K562 (cell line): ENCODE data around the gene ASRGL1.
A peak's percentile ranks its signal among the peaks of the same experiment; 100 is the strongest.

ENCODE experiments used
- CREB3 ChIP-seq: fragments of 450-650 bp; conservative IDR thresholded peaks from 2 replicates; pipeline ENCODE4 v1.6.1; 2016; ENCODE audit warnings: missing genetic modification characterization, low read depth, mild to moderate bottlenecking, missing compliant biosample characterization, moderate library complexity
- HCFC1 ChIP-seq: IDR thresholded peaks from 2 replicates; pipeline ENCODE4 v1.6.1; 2012; ENCODE audit warnings: low read depth, low read length, improper control_type of control experiment
- HMG20B ChIP-seq: fragments of 250-450 bp; sonication (Bioruptor Pico); IDR thresholded peaks from 2 replicates; pipeline ENCODE4 v1.5.0; 2021; ENCODE audit warnings: mild to moderate bottlenecking
- JUN ChIP-seq, 2 experiments: sonication (generic) in 1 of 2; formaldehyde crosslinking in 1 of 2; IDR thresholded peaks; 2 replicates each; pipeline versions ENCODE4 v1.6.1 to v1.8.0; 2012 to 2022; ENCODE audit warnings: borderline replicate concordance in 2 of 2, mild to moderate bottlenecking in 2 of 2, improper control_type of control experiment in 1 of 2, low read depth in 1 of 2, low read length in 1 of 2, missing genetic modification reagents in 1 of 2
- MEF2A ChIP-seq: IDR thresholded peaks from 2 replicates; pipeline ENCODE4 v1.6.1; 2011; ENCODE audit warnings: low read depth, mild to moderate bottlenecking, low read length, moderate library complexity; ENCODE audit not compliant: control insufficient read depth
- MXI1 ChIP-seq: IDR thresholded peaks from 2 replicates; pipeline ENCODE4 v1.6.1; 2011; ENCODE audit warnings: low read depth, mild to moderate bottlenecking, improper control_type of control experiment, low read length
- POLR2A ChIP-seq: fragments of 450-650 bp; conservative IDR thresholded peaks from 2 replicates; pipeline ENCODE4 v1.6.1; 2016
- RBM17 ChIP-seq: fragments of 200-400 bp; formaldehyde crosslinking; IDR thresholded peaks from 2 replicates; pipeline ENCODE4 v1.6.1; 2017; ENCODE audit warnings: low read depth, mild to moderate bottlenecking, low read length, borderline replicate concordance
- SRSF1 ChIP-seq: fragments of 200-400 bp; formaldehyde crosslinking; IDR thresholded peaks from 2 replicates; pipeline ENCODE4 v1.6.1; 2017; ENCODE audit warnings: mild to moderate bottlenecking, low read depth, low read length, moderate library complexity
- SUPT5H ChIP-seq: fragments of 450-650 bp; IDR thresholded peaks from 2 replicates; pipeline ENCODE4 v1.6.1; 2016
- ZNF639 ChIP-seq, 2 experiments: fragments of 200-800 bp in 1 of 2; sonication (Bioruptor generic) in 1 of 2; sonication (generic) in 1 of 2; formaldehyde crosslinking in 1 of 2; IDR thresholded peaks in 1 of 2; conservative IDR thresholded peaks in 1 of 2; 2 replicates each; pipeline versions ENCODE4 v1.5.0 to v1.6.1; 2016 to 2020; ENCODE audit warnings: missing compliant biosample characterization in 1 of 2, missing genetic modification characterization in 1 of 2, missing genetic modification reagents in 1 of 2
- TF ChIP-seq, protein P1 (sequence below), 3 experiments: IDR thresholded peaks in 2 of 3; conservative IDR thresholded peaks in 1 of 3; 2 replicates each; pipeline ENCODE4 v1.5.1; 2011 to 2012; ENCODE audit warnings: low read length in 3 of 3, mild to moderate bottlenecking in 3 of 3, control low read depth in 2 of 3, improper control_type of control experiment in 1 of 3, inconsistent platforms in 1 of 3, low read depth in 1 of 3, mixed read lengths in 1 of 3, moderate library complexity in 1 of 3; ENCODE audit not compliant: insufficient read depth in 2 of 3

GRCh38 chr11:62402226-62402959 is 65.1 kb downstream of the ASRGL1 start:
- TF ChIP-seq SUPT5H: no peak
- no peak for TF ChIP-seq SRSF1
- no peak for TF ChIP-seq HCFC1
- TF ChIP-seq MEF2A: no peak
- no peak for TF ChIP-seq JUN (IDR thresholded peaks at IDR 0.05; ENCODE audit: borderline replicate concordance, low read depth, low read length)
- TF ChIP-seq JUN (CRISPR knock-in tag; IDR thresholded peaks at IDR 0.05; ENCODE audit: borderline replicate concordance): no peak
- TF ChIP-seq, protein P1, sequence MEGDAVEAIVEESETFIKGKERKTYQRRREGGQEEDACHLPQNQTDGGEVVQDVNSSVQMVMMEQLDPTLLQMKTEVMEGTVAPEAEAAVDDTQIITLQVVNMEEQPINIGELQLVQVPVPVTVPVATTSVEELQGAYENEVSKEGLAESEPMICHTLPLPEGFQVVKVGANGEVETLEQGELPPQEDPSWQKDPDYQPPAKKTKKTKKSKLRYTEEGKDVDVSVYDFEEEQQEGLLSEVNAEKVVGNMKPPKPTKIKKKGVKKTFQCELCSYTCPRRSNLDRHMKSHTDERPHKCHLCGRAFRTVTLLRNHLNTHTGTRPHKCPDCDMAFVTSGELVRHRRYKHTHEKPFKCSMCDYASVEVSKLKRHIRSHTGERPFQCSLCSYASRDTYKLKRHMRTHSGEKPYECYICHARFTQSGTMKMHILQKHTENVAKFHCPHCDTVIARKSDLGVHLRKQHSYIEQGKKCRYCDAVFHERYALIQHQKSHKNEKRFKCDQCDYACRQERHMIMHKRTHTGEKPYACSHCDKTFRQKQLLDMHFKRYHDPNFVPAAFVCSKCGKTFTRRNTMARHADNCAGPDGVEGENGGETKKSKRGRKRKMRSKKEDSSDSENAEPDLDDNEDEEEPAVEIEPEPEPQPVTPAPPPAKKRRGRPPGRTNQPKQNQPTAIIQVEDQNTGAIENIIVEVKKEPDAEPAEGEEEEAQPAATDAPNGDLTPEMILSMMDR (IDR thresholded peaks at IDR 0.05 in 2 of 3, conservative IDR thresholded peaks at IDR 0.05 in 1 of 3; ENCODE audit: insufficient read depth in 2 of 3, low read depth in 1 of 3, low read length in 3 of 3): no peak
- TF ChIP-seq MXI1: no peak
- TF ChIP-seq RBM17: no peak
- no peak for TF ChIP-seq CREB3 (tag)
- 0 out of 4 replicates have a peak, but pooled peaks of 1 of the 2 experiments have one; percentile 27 for TF ChIP-seq ZNF639 (CRISPR knock-in tag; conservative IDR thresholded peaks at IDR 0.05 in 1 of 2, IDR thresholded peaks at IDR 0.05 in 1 of 2)
- no peak for TF ChIP-seq HMG20B
- no peak for TF ChIP-seq POLR2A
